HCT116 (cell line): Measurements from ENCODE around the gene SLC4A7. TPM values are rescaled to one million over a fixed set of nuclear protein-coding genes. Genes with fewer than 3 reads are reported as not detected.

Experiments
- ATAC-seq: fragments of 200-7000 bp; cut with Tn5 transposase; 2 replicates; pipeline ENCODE4 v1.9.1; 2020; ENCODE audit warnings: mild to moderate bottlenecking, moderate library complexity
- BruUV-seq: library from RNA; stranded (reverse); fragments of 400-500 nt; replicated peaks from 2 replicates; lab custom pipeline; 2021; lab: Mats Ljungman, UMichigan
- CTCF ChIA-PET: fragments of 300-600 bp; sonication (Branson Sonifier 250); formaldehyde crosslinking; loops from one replicate; lab custom pipeline; 2021; ENCODE audit warnings: antibody characterized with exemption; lab: Charles Lee
- POLR2A ChIA-PET: fragments of 300-600, 350-600 bp; sonication (Branson Sonifier 250); formaldehyde crosslinking; loops from one replicate; lab custom pipeline; 2021; ENCODE audit warnings: antibody characterized with exemption; lab: Charles Lee
- RAD21 ChIA-PET, 2 experiments: fragments of 300-600 bp; sonication (Branson Sonifier 250); formaldehyde crosslinking; loops; one replicate each; lab custom pipeline; 2023; ENCODE audit warnings: low total read pairs in 2 of 2; ENCODE audit not compliant: uncharacterized antibody in 2 of 2, unreplicated experiment in 2 of 2, low non-redundant PET in 1 of 2; lab: Charles Lee
- DNase-seq: peaks from one replicate; pipeline ENCODE4 v3.0.0-alpha.2; 2010; ENCODE audit warnings: low read depth, low spot score
- H2AFZ ChIP-seq: fragments of 200-600 bp; shearing (Covaris generic), sonication (generic); 2 replicates; pipeline ENCODE4 v1.6.1; 2017; ENCODE audit warnings: low read depth, mixed run types, mixed read lengths, antibody characterized with exemption, low read length; ENCODE audit not compliant: poor library complexity, severe bottlenecking
- H3K27ac ChIP-seq: 2 replicates; pipeline ENCODE4 v1.5.1; 2012; ENCODE audit warnings: low read depth, low read length
- H3K27me3 ChIP-seq: fragments of 200-600 bp; sonication (generic); 2 replicates; pipeline ENCODE4 v1.6.1; 2016; ENCODE audit warnings: mixed run types, low read length, mixed read lengths; ENCODE audit not compliant: insufficient read depth
- H3K36me3 ChIP-seq, 2 experiments: fragments of 200-500 bp in 1 of 2; fragments of 200-600 bp in 1 of 2; sonication (Bioruptor generic) in 1 of 2; sonication (generic) in 1 of 2; 2 replicates each; pipeline versions ENCODE4 v1.5.1 to v1.6.1; 2014 to 2016; ENCODE audit warnings: low read length in 2 of 2, inconsistent platforms in 1 of 2, mixed read lengths in 1 of 2, mixed run types in 1 of 2; ENCODE audit not compliant: insufficient read depth in 2 of 2, control insufficient read depth in 1 of 2
- H3K4me1 ChIP-seq, 2 experiments: fragments of 200-600 bp in 1 of 2; sonication (generic) in 1 of 2; 2 replicates each; pipeline versions ENCODE4 v1.5.1 to v1.6.1; 2012 to 2017; ENCODE audit warnings: low read length in 2 of 2, inconsistent platforms in 1 of 2, mild to moderate bottlenecking in 1 of 2, mixed read lengths in 1 of 2, mixed run types in 1 of 2, moderate library complexity in 1 of 2; ENCODE audit not compliant: insufficient read depth in 2 of 2, control insufficient read depth in 1 of 2
- H3K4me2 ChIP-seq: fragments of 200-600 bp; sonication (generic); 2 replicates; pipeline ENCODE4 v1.6.1; 2017; ENCODE audit warnings: mixed run types, low read length, mixed read lengths
- H3K4me3 ChIP-seq, 2 experiments: fragments of 200-600 bp in 1 of 2; sonication (generic) in 1 of 2; replicated peaks in 1 of 2; 2 replicates each; pipeline ENCODE4 v1.5.1; 2011 to 2016; ENCODE audit warnings: low read length in 2 of 2, control low read depth in 1 of 2, low read depth in 1 of 2, mild to moderate bottlenecking in 1 of 2, mixed read lengths in 1 of 2, mixed run types in 1 of 2
- H3K79me2 ChIP-seq: fragments of 200-600 bp; sonication (generic); 2 replicates; pipeline ENCODE4 v1.6.1; 2017; ENCODE audit warnings: mild to moderate bottlenecking, mixed run types, low read length, moderate library complexity, mixed read lengths; ENCODE audit not compliant: insufficient read depth
- H3K9ac ChIP-seq: fragments of 200-600 bp; sonication (generic); 2 replicates; pipeline ENCODE4 v1.6.1; 2016; ENCODE audit warnings: low read length, mixed read lengths
- H3K9me2 ChIP-seq: fragments of 200-600 bp; sonication (generic), shearing (Covaris generic); 2 replicates; pipeline ENCODE4 v1.6.1; 2017; ENCODE audit warnings: mixed run types, mild to moderate bottlenecking, moderate library complexity; ENCODE audit not compliant: insufficient read depth
- H3K9me3 ChIP-seq, 2 experiments: fragments of 200-500 bp in 1 of 2; fragments of 200-600 bp in 1 of 2; sonication (Bioruptor generic) in 1 of 2; sonication (generic) in 1 of 2; 2 replicates each; pipeline ENCODE4 v1.6.1; 2014 to 2017; ENCODE audit warnings: low read length in 2 of 2, mixed read lengths in 2 of 2, inconsistent platforms in 1 of 2, low read depth in 1 of 2, mild to moderate bottlenecking in 1 of 2, mixed run types in 1 of 2, moderate library complexity in 1 of 2; ENCODE audit not compliant: control insufficient read depth in 1 of 2, insufficient read depth in 1 of 2
- H4K20me1 ChIP-seq: fragments of 200-600 bp; sonication (generic), shearing (Covaris generic); 2 replicates; pipeline ENCODE4 v1.6.1; 2017; ENCODE audit warnings: mixed run types, mild to moderate bottlenecking, moderate library complexity; ENCODE audit not compliant: insufficient read depth
- ATF3 ChIP-seq: IDR thresholded peaks from 2 replicates; pipeline ENCODE4 v1.6.1; 2012
- CBX3 ChIP-seq: IDR thresholded peaks from 2 replicates; pipeline ENCODE4 v1.6.1; 2012; ENCODE audit warnings: low read depth
- CTCF ChIP-seq, 3 experiments: fragments of 200-600 bp in 1 of 3; sonication (generic) in 1 of 3; IDR thresholded peaks in 2 of 3; conservative IDR thresholded peaks in 1 of 3; 2 replicates each; pipeline ENCODE4 v1.5.1; 2012 to 2017; ENCODE audit warnings: low read depth in 2 of 3, low read length in 2 of 3, antibody characterized with exemption in 1 of 3, borderline replicate concordance in 1 of 3, control low read depth in 1 of 3, mild to moderate bottlenecking in 1 of 3, mixed read lengths in 1 of 3, mixed run types in 1 of 3, moderate library complexity in 1 of 3; ENCODE audit not compliant: insufficient read depth in 1 of 3
- EGR1 ChIP-seq: IDR thresholded peaks from 2 replicates; pipeline ENCODE4 v1.6.1; 2012; ENCODE audit warnings: low read depth
- EZH2 ChIP-seq: fragments of 200-600 bp; sonication (generic); IDR thresholded peaks from 2 replicates; pipeline ENCODE4 v1.6.1; 2017; ENCODE audit warnings: antibody characterized with exemption, mixed run types
- EZH2phosphoT487 ChIP-seq: fragments of 200-600 bp; IDR thresholded peaks from 2 replicates; pipeline ENCODE4 v1.6.1; 2018; ENCODE audit warnings: antibody characterized with exemption, borderline replicate concordance
- FOSL1 ChIP-seq: IDR thresholded peaks from 2 replicates; pipeline ENCODE4 v1.6.1; 2012; ENCODE audit warnings: low read depth
- JUND ChIP-seq: IDR thresholded peaks from 2 replicates; pipeline ENCODE4 v1.6.1; 2012
- MAX ChIP-seq: IDR thresholded peaks from 2 replicates; pipeline ENCODE4 v1.6.1; 2012
- POLR2A ChIP-seq: IDR thresholded peaks from 2 replicates; pipeline ENCODE4 v1.7.0; 2011; ENCODE audit warnings: borderline replicate concordance; ENCODE audit not compliant: insufficient read depth, insufficient read length; ENCODE audit errors: extremely low read depth
- SIN3A ChIP-seq: IDR thresholded peaks from 2 replicates; pipeline ENCODE4 v1.6.1; 2012; ENCODE audit warnings: low read depth
- TCF7L2 ChIP-seq: IDR thresholded peaks from 2 replicates; pipeline ENCODE4 v1.7.0; 2011; ENCODE audit warnings: borderline replicate concordance, inconsistent platforms; ENCODE audit not compliant: insufficient read depth, insufficient read length; ENCODE audit errors: extremely low read depth
- YY1 ChIP-seq: IDR thresholded peaks from 2 replicates; pipeline ENCODE4 v1.6.1; 2011; ENCODE audit warnings: low read length, low read depth, moderate library complexity, mild to moderate bottlenecking; ENCODE audit not compliant: insufficient replicate concordance; ENCODE audit errors: extremely low read depth
- ZBTB33 ChIP-seq: IDR thresholded peaks from 2 replicates; pipeline ENCODE4 v1.6.1; 2011; ENCODE audit warnings: mild to moderate bottlenecking, low read length, moderate library complexity; ENCODE audit not compliant: insufficient replicate concordance; ENCODE audit errors: extremely low read depth
- ZFX ChIP-seq: fragments of 450-650 bp; IDR thresholded peaks from 2 replicates; pipeline ENCODE4 v1.6.1; 2017
- intact Hi-C: fragments of 100-400 bp; cut with micrococcal nuclease; formaldehyde crosslinking; loops from 2 replicates; pipeline ENCODE4 v1.10.0; 2022
- total RNA-seq: library from RNA; stranded (reverse); gene quantifications from one replicate; pipeline ENCODE4 v1.2.1, GENCODE V29; 2021; ENCODE audit not compliant: unreplicated experiment

SLC4A7 gene
- total RNA-seq, 1 experiment from 2014 or later, result 37.6 TPM

GRCh38 chr3:27494784-27495183 is 10.6 kb upstream of the SLC4A7 start:
- Histone ChIP-seq H2AFZ (no peak overlapping the region), H3K79me2 (no peaks in the 10 kb centered on the region), H3K9me3 (no peaks in the 10 kb centered on the region), H3K27ac (no peak overlapping the region), H3K4me2 (no peak overlapping the region)
- ATAC-seq, result no peak
- CTCF ChIA-PET, result no interaction called here
- intact Hi-C loops, result no loop called here
- TF ChIP-seq ZFX (no peak), FOSL1 (no peak), YY1 (no peak), TCF7L2 (no peak), ATF3 (no peak), SIN3A (no peak), EZH2 (no peak), EZH2phosphoT487 (no peak), EGR1 (no peak), MAX (no peak)
- TF ChIP-seq, all 23 proteins: peak for 0
- Histone ChIP-seq H4K20me1 (no peaks in the 10 kb centered on the region), H3K4me1 (no peaks in the 10 kb centered on the region), H3K9ac (no peak overlapping the region), H3K27me3 (no peaks in the 10 kb centered on the region), H3K4me3 (no peak overlapping the region), H3K36me3 (no peaks in the 10 kb centered on the region), H3K9me2 (no peaks in the 10 kb centered on the region)
- ChIA-PET RAD21 (no interaction called here), POLR2A (no interaction called here)
- BruUV-seq, result no TSS peak
- no peak for DNase-seq

- Histone ChIP-seq H3K4me3 (no peak overlapping the region), H3K4me1 (peaks cover 0 to 9% of the 10 kb centered on the region in 2 experiments; a peak in 1 of 4 replicates), H3K27ac (no peak overlapping the region), H3K27me3 (no peaks in the 10 kb centered on the region), H3K36me3 (no peaks in the 10 kb centered on the region), H3K9me2 (no peaks in the 10 kb centered on the region), H3K4me2 (no peak overlapping the region), H3K9me3 (no peaks in the 10 kb centered on the region), H4K20me1 (no peaks in the 10 kb centered on the region), H2AFZ (no peak overlapping the region), H3K79me2 (peaks cover under 1% of the 10 kb centered on the region; the same call in 1 of the 2 replicates), H3K9ac (no peak overlapping the region)
- ChIA-PET POLR2A (no interaction called here), RAD21 (no interaction called here), CTCF (no interaction called here)
- intact Hi-C loops, result no loop called here
- no TSS peak for BruUV-seq
- ATAC-seq (no peak), DNase-seq (no peak)
- no peak for TF ChIP-seq CBX3
- no peak for TF ChIP-seq JUND
- TF ChIP-seq POLR2A, result no peak
- no peak for TF ChIP-seq ZBTB33
- TF ChIP-seq CTCF (IDR thresholded peaks at IDR 0.05 in 2 of 3, conservative IDR thresholded peaks at IDR 0.05 in 1 of 3; ENCODE audit: borderline replicate concordance in 1 of 3, insufficient read depth in 1 of 3, low read depth in 2 of 3, low read length in 2 of 3), result no peak
Measured at GRCh38 chr3:27488821-27489220, 4.6 kb upstream of the SLC4A7 start.
